ENCODE results near the gene NEMP2. TPM values are rescaled to one million over a fixed set of nuclear protein-coding genes. Genes with fewer than 3 reads are reported as not detected.
A peak's percentile ranks its signal among the peaks of the same experiment; 100 is the strongest.

The NEMP2 gene
- total and polyA plus RNA-seq, 2 of the 4 experiments (the other 2 are of a cell fraction) = 1.1 to 1.3 TPM

DNA sequence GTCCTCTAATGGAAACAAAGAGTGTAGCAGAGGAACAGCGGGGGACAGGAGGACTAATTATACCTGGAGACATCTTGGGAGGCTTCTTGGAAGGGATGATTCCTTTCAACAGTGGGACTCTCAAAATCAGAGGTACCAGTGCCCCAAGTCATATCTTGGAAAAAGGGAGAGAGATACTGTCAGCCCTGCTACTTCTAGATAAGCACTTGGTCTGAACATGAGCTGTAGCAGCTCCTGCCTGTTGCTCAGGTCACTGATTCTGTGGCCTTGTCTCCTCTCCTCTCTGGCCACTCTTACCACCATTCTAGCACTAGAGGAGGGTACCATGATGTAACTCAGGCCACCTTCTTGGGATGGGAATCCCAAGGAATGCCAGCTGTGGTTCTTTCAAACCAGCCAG lies 71.9 kb downstream of the NEMP2 start:
- ChIA-PET CTCF (interaction anchor here (0.6 kb wide), 1 partner anchor 15 kb away, joined by 3 read pairs; no protein-coding TSS in a partner anchor), POLR2A (ENCODE audit: unreplicated experiment) (no interaction called here)
- TF ChIP-seq, protein P1, sequence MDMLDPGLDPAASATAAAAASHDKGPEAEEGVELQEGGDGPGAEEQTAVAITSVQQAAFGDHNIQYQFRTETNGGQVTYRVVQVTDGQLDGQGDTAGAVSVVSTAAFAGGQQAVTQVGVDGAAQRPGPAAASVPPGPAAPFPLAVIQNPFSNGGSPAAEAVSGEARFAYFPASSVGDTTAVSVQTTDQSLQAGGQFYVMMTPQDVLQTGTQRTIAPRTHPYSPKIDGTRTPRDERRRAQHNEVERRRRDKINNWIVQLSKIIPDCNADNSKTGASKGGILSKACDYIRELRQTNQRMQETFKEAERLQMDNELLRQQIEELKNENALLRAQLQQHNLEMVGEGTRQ (IDR thresholded peaks at IDR 0.05; ENCODE audit: low read depth, low read length) = no peak
- Histone ChIP-seq H3K14ac (replicated peaks; ENCODE audit: low read depth, low read length) (0 out of 2 replicates have a peak overlapping the region, but pooled peaks have one; percentile 37), H2BK5ac (ENCODE audit: low read depth, low read length, poor library complexity, severe bottlenecking) (no peak overlapping the region), H3K9ac (ENCODE audit: low read depth, low read length) (no peak overlapping the region), H4K91ac (ENCODE audit: insufficient read depth, low read depth, low read length) (no peak overlapping the region), H3K36me3 (ENCODE audit: control insufficient read depth, insufficient read depth, low read length) (no peaks in the 10 kb centered on the region), H3K56ac (ENCODE audit: extremely low read depth, insufficient read depth, low read length) (no peak overlapping the region), H2BK20ac (ENCODE audit: low read depth, low read length) (no peak overlapping the region), H3K4me2 (ENCODE audit: low read depth, low read length) (no peak overlapping the region), H3K27ac (ENCODE audit: insufficient read depth, low read length) (no peak overlapping the region), H4K20me1 (ENCODE audit: insufficient read depth, low read length) (no peaks in the 10 kb centered on the region), H3K79me1 (ENCODE audit: low read depth in 1 of 2, low read length in 2 of 2) (no peaks in the 10 kb centered on the region), H4K8ac (ENCODE audit: low read depth in 2 of 2, low read length in 2 of 2) (no peak overlapping the region), H2BK15ac (ENCODE audit: low read depth, low read length) (no peak overlapping the region), H2BK120ac (ENCODE audit: low read depth, low read length) (no peak overlapping the region), H4K5ac (ENCODE audit: low read depth, low read length) (no peak overlapping the region), H3K9me3 (ENCODE audit: control insufficient read depth, insufficient read depth, low read length) (no peaks in the 10 kb centered on the region), H3K4me1 (ENCODE audit: control insufficient read depth, insufficient read depth, low read length) (peaks cover 4% of the 10 kb centered on the region; the same call in 1 of the 2 replicates), H3K23ac (ENCODE audit: low read depth, low read length) (no peak overlapping the region; the same call in 1 of the 2 replicates), H3K4me3 (ENCODE audit: insufficient read depth, low read depth, low read length) (no peak overlapping the region), H3K18ac (ENCODE audit: low read depth, low read length) (no peak overlapping the region), H3K27me3 (ENCODE audit: control insufficient read depth, insufficient read depth, low read length) (no peaks in the 10 kb centered on the region), H2AFZ (replicated peaks; ENCODE audit: low read length, poor library complexity) (no peak overlapping the region), H2AK5ac (ENCODE audit: low read depth, low read length) (no peak overlapping the region), H3K4ac (ENCODE audit: low read depth, low read length) (no peak overlapping the region), H2AK9ac (replicated peaks; ENCODE audit: low read depth, low read length, poor library complexity) (no peak overlapping the region), H3K9me1 (ENCODE audit: insufficient read depth, low read length) (peaks cover 3% of the 10 kb centered on the region; the same call in 1 of the 2 replicates)
- no TSS peak for BruUV-seq (replicated peaks)
- intact Hi-C loops (cut with micrococcal nuclease) = no loop called here
- no peak for DNase-seq
- in situ Hi-C loops (cut with MboI; ENCODE audit: low sequenced_read_pairs) = no loop called here
- dilution Hi-C loops (cut with HindIII; ENCODE audit: low sequenced_read_pairs, unreplicated experiment) = no loop called here
- no peak for ATAC-seq (ENCODE audit: low read depth)
- WGBS, 2 experiments (ENCODE audit: extremely low coverage in 2 of 2, insufficient read length in 1 of 2) = no CpG with 5 or more reads among the region's 1 CpG
